ENCODE results near the gene MSMB. TPM values are rescaled to one million over a fixed set of nuclear protein-coding genes. Genes with fewer than 3 reads are reported as not detected.

The MSMB gene
- total RNA-seq, 1 experiment from 2014 or later, result not detected

DNA sequence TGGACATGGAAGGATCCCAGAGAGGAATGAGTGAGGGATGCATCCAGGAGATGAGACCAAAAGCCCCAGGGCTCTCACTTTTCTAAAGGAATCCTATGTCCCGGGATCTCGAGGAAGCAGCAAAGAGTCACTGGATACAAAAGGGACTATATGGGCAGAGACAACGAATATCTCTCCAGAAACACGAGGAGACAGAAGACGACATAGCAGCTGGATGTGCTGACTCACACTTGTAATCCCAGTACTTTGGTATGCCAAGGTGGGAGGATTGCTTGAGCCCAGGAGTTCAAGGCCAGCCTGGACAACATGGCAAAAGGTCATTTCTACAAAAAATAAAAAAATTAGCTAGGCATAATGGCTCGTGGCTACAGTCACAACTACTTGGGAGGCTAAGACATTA is 24.7 kb upstream of the MSMB start:
- Histone ChIP-seq H3K27ac (ENCODE audit: low read depth, low read length, poor library complexity, severe bottlenecking) (no peak overlapping the region), H3K4me3 (ENCODE audit: low read depth, low read length, poor library complexity, severe bottlenecking) (no peak overlapping the region), H3K36me3 (ENCODE audit: insufficient read depth, low read length, poor library complexity, severe bottlenecking) (no peaks in the 10 kb centered on the region), H3K4me1 (ENCODE audit: insufficient read depth, low read length, poor library complexity, severe bottlenecking) (no peaks in the 10 kb centered on the region), H3K27me3 (replicated peaks; ENCODE audit: insufficient read depth, low read depth, low read length, poor library complexity) (no peaks in the 10 kb centered on the region), H3K9me3 (ENCODE audit: low read depth, low read length, poor library complexity, severe bottlenecking) (no peaks in the 10 kb centered on the region)
- CTCF ChIA-PET, result no interaction called here
- no TSS peak for BruUV-seq (replicated peaks)
- intact Hi-C loops (cut with micrococcal nuclease; ENCODE audit: unreplicated experiment), result no loop called here
- POLR2A ChIA-PET (ENCODE audit: low non-redundant PET), result no interaction called here
- no peak for DNase-seq (ENCODE audit: low spot score)
- TF ChIP-seq, protein P1, sequence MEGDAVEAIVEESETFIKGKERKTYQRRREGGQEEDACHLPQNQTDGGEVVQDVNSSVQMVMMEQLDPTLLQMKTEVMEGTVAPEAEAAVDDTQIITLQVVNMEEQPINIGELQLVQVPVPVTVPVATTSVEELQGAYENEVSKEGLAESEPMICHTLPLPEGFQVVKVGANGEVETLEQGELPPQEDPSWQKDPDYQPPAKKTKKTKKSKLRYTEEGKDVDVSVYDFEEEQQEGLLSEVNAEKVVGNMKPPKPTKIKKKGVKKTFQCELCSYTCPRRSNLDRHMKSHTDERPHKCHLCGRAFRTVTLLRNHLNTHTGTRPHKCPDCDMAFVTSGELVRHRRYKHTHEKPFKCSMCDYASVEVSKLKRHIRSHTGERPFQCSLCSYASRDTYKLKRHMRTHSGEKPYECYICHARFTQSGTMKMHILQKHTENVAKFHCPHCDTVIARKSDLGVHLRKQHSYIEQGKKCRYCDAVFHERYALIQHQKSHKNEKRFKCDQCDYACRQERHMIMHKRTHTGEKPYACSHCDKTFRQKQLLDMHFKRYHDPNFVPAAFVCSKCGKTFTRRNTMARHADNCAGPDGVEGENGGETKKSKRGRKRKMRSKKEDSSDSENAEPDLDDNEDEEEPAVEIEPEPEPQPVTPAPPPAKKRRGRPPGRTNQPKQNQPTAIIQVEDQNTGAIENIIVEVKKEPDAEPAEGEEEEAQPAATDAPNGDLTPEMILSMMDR (conservative IDR thresholded peaks at IDR 0.05; ENCODE audit: low read depth, low read length), result no peak
- no peak for TF ChIP-seq EZH2 (IDR thresholded peaks at IDR 0.05; ENCODE audit: borderline replicate concordance, low read depth, low read length, poor library complexity, severe bottlenecking)

- DNase-seq (ENCODE audit: low spot score), result no peak
- H3K36me3 ChIP-seq (ENCODE audit: insufficient read depth, low read length, poor library complexity, severe bottlenecking), result no peaks in the 10 kb centered on the region
- H3K27me3 ChIP-seq (replicated peaks; ENCODE audit: insufficient read depth, low read depth, low read length, poor library complexity), result no peaks in the 10 kb centered on the region
- no TSS peak for BruUV-seq (replicated peaks)
- CTCF ChIA-PET, result no interaction called here
- intact Hi-C loops (cut with micrococcal nuclease; ENCODE audit: unreplicated experiment), result no loop called here
- POLR2A ChIA-PET (ENCODE audit: low non-redundant PET), result no interaction called here
- H3K4me3 ChIP-seq (ENCODE audit: low read depth, low read length, poor library complexity, severe bottlenecking), result no peak overlapping the region
- H3K27ac ChIP-seq (ENCODE audit: low read depth, low read length, poor library complexity, severe bottlenecking), result no peak overlapping the region
- no peaks in the 10 kb centered on the region for H3K9me3 ChIP-seq (ENCODE audit: low read depth, low read length, poor library complexity, severe bottlenecking)
- H3K4me1 ChIP-seq (ENCODE audit: insufficient read depth, low read length, poor library complexity, severe bottlenecking), result no peaks in the 10 kb centered on the region
- TF ChIP-seq, protein P1 (conservative IDR thresholded peaks at IDR 0.05; ENCODE audit: low read depth, low read length), result no peak
- no peak for TF ChIP-seq EZH2 (IDR thresholded peaks at IDR 0.05; ENCODE audit: borderline replicate concordance, low read depth, low read length, poor library complexity, severe bottlenecking)
Measured at GRCh38 chr10:46069771-46070463, 23.8 kb upstream of the MSMB start.

DNA sequence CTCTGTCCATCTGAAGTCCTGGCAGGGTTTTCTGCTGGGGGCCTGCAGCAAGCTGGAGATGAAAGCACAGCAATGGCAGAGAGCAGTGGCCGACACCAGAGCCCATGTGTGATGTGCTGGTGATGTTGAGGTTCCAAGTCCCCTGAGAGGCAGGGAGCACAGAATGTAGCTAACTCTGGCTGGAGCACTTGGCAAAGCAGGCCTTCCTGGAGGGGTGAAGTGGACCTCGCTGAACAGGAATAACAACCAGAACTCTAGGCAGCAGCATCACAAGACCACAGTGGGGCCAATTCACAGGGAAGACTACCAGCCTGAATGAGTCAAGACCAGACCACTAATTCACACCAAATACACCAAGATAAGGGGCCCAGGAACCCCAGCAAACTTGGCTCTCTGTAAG is 22.8 kb upstream of the MSMB start:
- no peaks in the 10 kb centered on the region for H3K36me3 ChIP-seq (ENCODE audit: insufficient read depth, low read length, poor library complexity, severe bottlenecking)
- BruUV-seq (replicated peaks), result no TSS peak
- H3K4me3 ChIP-seq (ENCODE audit: low read depth, low read length, poor library complexity, severe bottlenecking), result no peak overlapping the region
- no peaks in the 10 kb centered on the region for H3K9me3 ChIP-seq (ENCODE audit: low read depth, low read length, poor library complexity, severe bottlenecking)
- DNase-seq (ENCODE audit: low spot score), result no peak
- H3K4me1 ChIP-seq (ENCODE audit: insufficient read depth, low read length, poor library complexity, severe bottlenecking), result no peaks in the 10 kb centered on the region
- intact Hi-C loops (cut with micrococcal nuclease; ENCODE audit: unreplicated experiment), result no loop called here
- TF ChIP-seq, protein P1 (conservative IDR thresholded peaks at IDR 0.05; ENCODE audit: low read depth, low read length), result no peak
- TF ChIP-seq EZH2 (IDR thresholded peaks at IDR 0.05; ENCODE audit: borderline replicate concordance, low read depth, low read length, poor library complexity, severe bottlenecking), result no peak
- ChIA-PET CTCF (no interaction called here), POLR2A (ENCODE audit: low non-redundant PET) (no interaction called here)
- H3K27me3 ChIP-seq (replicated peaks; ENCODE audit: insufficient read depth, low read depth, low read length, poor library complexity), result no peaks in the 10 kb centered on the region
- no peak overlapping the region for H3K27ac ChIP-seq (ENCODE audit: low read depth, low read length, poor library complexity, severe bottlenecking)

All from A673 (cell line).